Activated naive CD4-positive, alpha-beta T cell treated with anti-CD3 and anti-CD28 coated beads, Interleukin-2, amount 10 ng/mL, durations not matched to agents 7 days and 5 days (primary cell): ENCODE data around the gene CBX8.

Source experiments
- CTCF ChIA-PET: fragments of 350-600 bp; sonication (Branson Sonifier 250); formaldehyde crosslinking; loops from one replicate; lab custom pipeline; 2021; ENCODE audit warnings: antibody characterized with exemption; lab: Charles Lee
- DNase-seq: peaks from one replicate; pipeline ENCODE4 v3.0.0-alpha.2; 2020
- H3K27ac Mint-ChIP-seq: one replicate; pipeline ENCODE4 v1.8.0; 2021; ENCODE audit warnings: mild to moderate bottlenecking, moderate library complexity, mixed read lengths
- H3K27me3 Mint-ChIP-seq: one replicate; pipeline ENCODE4 v1.8.0; 2021; ENCODE audit warnings: mild to moderate bottlenecking, mixed read lengths
- H3K36me3 Mint-ChIP-seq: one replicate; pipeline ENCODE4 v1.8.0; 2021; ENCODE audit warnings: mixed read lengths
- H3K4me1 Mint-ChIP-seq: one replicate; pipeline ENCODE4 v1.8.0; 2021; ENCODE audit warnings: mixed read lengths
- H3K4me3 Mint-ChIP-seq: one replicate; pipeline ENCODE4 v1.8.0; 2021; ENCODE audit warnings: mild to moderate bottlenecking, moderate library complexity, mixed read lengths
- H3K9me3 Mint-ChIP-seq: one replicate; pipeline ENCODE4 v1.8.0; 2021; ENCODE audit warnings: mixed read lengths

CBX8 gene

DNA sequence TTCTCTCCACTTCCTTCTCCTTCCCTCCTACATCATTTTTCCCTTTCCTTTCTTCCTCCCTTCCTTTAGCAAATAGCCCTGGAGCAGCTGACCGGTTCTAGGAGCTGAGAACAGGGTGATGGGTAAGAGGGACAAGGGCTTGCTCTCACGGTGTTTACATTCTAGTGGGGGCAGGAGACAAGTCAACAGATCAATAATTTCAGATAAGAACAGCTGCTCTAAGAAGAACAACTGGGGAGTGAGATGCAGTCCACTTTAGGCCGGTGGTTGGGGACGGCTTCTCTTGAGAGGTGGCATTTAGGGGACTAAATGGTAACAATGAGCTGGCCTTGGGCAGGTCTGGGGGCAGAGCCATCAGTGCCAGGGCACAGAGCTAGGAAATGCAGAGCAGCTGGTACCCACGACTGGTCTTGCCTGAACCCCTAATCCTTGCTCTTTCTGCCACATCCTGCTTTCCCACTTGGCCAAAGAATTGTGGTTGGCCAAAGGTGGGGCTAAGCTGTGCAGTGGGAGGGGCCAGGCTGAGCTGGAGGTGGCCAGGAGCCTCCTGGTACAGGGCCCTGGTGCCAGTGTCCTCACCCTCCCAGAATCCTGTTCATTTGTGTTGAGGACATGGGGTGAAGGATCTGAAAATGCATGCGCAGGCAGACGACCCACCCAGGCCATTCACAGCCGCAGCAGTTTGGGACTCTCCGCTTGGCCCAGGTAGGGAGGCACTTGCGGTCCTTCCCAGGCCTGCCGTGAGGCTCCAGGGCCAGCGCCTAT lies 24.6 kb upstream of the CBX8 start:
- DNase-seq: no peak
- Mint-ChIP-seq H3K4me1 (peaks cover 11% of the 10 kb centered on the region), H3K36me3 (no peaks in the 10 kb centered on the region)

DNA sequence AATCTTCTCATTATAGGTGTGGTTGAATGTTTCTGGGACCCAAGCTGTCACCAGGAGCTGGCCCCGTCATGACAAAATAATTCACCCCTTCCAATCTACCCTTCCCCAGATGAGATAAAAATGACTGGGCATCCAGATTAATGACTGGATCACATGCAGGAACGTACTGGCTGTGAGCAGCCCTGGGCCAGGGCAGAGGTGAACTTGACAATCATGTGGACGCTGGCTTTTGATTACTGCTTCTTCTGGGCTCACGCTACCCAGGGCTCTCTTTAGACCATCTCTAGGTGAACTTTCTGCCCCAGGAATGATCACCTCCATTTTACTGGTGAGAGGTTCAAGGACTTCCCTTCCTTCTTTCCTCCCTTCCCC lies 24.1 kb upstream of the CBX8 start:
- Mint-ChIP-seq H3K27me3 (peaks cover 92% of the 10 kb centered on the region), H3K4me1 (peaks cover 9% of the 10 kb centered on the region), H3K9me3 (no peaks in the 10 kb centered on the region), H3K36me3 (no peaks in the 10 kb centered on the region), H3K27ac (no peak overlapping the region), H3K4me3 (no peak overlapping the region)
- DNase-seq: no peak
- CTCF ChIA-PET: interaction anchor here (0.9 kb wide), 1 partner anchor 14 kb away, joined by 5 read pairs; no protein-coding TSS in a partner anchor

More for the DNA sequence above, 24.6 kb upstream of the CBX8 start:
- Mint-ChIP-seq H3K27ac (peak overlapping the region; percentile 55), H3K4me3 (no peak overlapping the region), H3K27me3 (peaks cover 92% of the 10 kb centered on the region), H3K9me3 (no peaks in the 10 kb centered on the region)
- CTCF ChIA-PET: interaction anchor here (0.7 to 1.0 kb wide), 4 partner anchors 14 to 799 kb away, joined by 3 to 5 read pairs (median 3); no protein-coding TSS in a partner anchor

DNA sequence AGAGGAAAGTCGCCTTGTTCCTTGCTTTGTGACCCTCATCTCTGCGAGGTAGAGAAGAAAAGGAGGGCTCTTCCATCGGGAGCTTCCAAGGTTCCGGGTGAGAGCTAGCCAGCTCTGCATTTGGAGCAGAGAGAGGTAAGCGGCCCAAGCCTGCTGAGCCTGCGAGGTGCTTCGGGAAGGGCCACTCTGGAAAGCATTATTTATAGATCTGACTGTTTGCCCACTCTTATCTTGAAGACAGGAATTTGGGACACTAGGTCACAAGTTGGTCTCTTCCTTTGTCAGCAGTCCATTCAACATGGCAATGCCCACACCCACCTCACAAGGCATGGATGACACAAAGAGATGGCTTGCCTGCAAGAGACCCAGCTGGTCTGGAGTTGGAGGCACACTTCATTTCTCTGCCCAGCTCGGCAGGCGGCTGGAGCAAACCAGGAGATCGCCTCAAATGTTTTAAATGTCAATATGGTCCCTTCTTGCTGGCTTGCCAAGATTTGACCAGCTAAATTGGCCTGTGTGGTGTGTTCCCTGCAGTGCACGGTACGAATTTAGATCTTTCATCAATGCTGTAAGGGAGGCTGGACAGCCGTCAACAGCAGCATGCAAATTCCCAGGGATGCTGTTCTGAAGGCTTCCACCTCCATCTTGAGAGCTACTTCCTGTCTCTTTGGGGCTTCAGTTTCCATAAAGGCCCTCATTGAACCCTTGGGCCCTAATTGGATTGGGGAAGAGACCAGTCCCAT lies 22.8 kb upstream of the CBX8 start:
- Mint-ChIP-seq H3K4me3 (no peak overlapping the region), H3K36me3 (no peaks in the 10 kb centered on the region), H3K27ac (no peak overlapping the region), H3K4me1 (peaks cover 4% of the 10 kb centered on the region), H3K27me3 (peaks cover 95% of the 10 kb centered on the region), H3K9me3 (no peaks in the 10 kb centered on the region)
- CTCF ChIA-PET: interaction anchor here (1.5 to 2.0 kb wide), 2 partner anchors 9 to 16 kb away, joined by 5 read pairs; no protein-coding TSS in a partner anchor
- DNase-seq: no peak

DNA sequence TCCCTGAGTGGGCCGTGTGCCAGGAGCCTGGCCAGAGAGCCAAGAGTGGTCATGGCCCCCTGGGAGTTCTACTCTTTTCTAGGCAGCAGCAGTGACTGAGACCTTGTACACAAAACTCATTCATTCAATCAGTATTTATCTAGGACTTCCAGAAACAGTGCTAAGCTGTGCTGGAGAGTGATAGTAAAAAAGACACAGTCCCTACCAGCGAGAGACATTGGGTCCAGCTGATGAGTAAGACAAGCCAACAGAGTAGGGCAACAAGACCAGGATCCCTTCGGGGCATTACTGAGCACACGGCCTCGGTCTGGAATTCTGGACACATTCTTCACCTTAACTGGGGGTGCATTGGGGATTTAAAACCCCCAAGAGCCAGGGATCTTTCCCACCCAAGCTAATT lies 22.2 kb upstream of the CBX8 start:
- no peaks in the 10 kb centered on the region for H3K9me3 Mint-ChIP-seq
- H3K27me3 Mint-ChIP-seq: peaks cover 96% of the 10 kb centered on the region
- no peak for DNase-seq
- no peak overlapping the region for H3K27ac Mint-ChIP-seq
- H3K36me3 Mint-ChIP-seq: no peaks in the 10 kb centered on the region
- CTCF ChIA-PET: interaction anchor here (1.5 to 2.0 kb wide), 3 partner anchors 9 to 22 kb away, joined by 5 read pairs; partner anchors contain the start of gene CBX8
- no peak overlapping the region for H3K4me3 Mint-ChIP-seq
- peaks cover 9% of the 10 kb centered on the region for H3K4me1 Mint-ChIP-seq

DNA sequence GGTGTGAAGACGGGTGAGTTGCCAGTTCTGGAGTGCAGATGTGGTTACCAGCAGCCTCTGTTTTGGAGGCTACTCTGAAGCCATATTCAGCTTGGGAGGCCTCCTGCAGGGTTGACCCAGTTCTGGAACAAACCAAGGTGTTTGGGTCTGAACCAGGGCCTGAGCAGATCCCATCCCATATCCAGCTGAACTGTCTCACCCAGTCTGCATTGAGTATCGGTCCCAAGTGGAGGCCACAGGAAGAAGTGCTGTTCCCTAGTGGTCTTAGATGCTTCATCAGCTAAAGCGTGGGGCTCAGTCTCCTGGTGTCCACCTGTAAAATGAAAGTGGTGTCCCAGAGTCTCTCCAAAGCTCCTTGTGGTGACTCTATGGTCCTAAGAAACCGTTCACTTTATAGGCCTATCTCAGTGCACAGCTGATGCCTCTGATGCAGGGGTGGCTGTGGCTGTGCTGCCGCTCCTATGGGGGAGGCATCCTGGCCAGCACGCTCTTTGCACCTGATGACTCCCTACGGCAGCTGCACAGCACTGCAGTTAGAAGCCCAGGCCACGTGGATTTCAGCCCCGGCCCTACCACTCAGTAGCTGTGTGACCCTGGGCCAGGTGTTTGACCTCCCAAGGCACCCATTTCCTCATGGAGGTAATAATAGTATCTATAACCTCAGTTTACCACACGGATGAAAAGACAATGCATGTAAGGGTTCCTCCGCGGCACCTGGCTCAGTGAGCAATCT lies 21.3 kb upstream of the CBX8 start:
- no peaks in the 10 kb centered on the region for H3K9me3 Mint-ChIP-seq
- no peak for DNase-seq
- no peak overlapping the region for H3K4me3 Mint-ChIP-seq
- H3K27ac Mint-ChIP-seq: no peak overlapping the region
- H3K4me1 Mint-ChIP-seq: peaks cover 9% of the 10 kb centered on the region
- peaks cover 95% of the 10 kb centered on the region for H3K27me3 Mint-ChIP-seq
- no peaks in the 10 kb centered on the region for H3K36me3 Mint-ChIP-seq
- CTCF ChIA-PET: interaction anchor here (0.6 to 2.5 kb wide), 9 partner anchors 8 to 73 kb away, joined by 3 to 9 read pairs (median 4); partner anchors contain the start of gene CBX8

DNA sequence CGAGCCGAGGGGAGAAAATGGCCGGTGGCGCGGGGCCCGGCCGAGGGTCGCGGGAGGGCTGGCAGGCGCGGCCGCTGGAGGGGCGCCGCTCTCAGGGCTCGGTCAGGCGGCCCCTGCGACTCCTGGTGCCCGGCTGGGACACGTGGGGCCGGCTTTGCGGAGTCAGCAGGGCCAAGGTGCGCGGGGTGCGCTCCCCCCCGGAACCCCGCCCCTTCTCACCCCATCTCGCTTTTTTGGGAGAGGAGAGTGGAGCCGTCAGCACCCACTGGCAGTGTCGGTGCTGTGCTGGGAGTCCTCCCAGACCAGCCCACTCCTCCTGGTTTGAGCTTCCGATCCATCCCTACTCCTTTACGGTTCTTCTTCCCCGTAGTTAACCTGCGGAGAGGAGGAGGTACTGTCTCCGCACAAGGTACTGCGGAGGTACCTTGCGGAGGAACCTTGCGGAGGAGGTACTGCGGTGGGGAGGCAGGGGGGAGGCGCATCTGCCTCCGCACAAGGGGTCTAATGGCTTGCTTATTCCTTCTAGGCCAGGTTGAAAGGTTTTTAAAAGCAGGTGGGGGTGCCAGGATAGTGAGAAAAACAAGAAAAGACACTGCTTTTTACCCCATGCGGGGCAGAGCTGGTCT lies 19.1 kb upstream of the CBX8 start:
- Mint-ChIP-seq H3K27ac (peak overlapping the region; percentile 78), H3K27me3 (peaks cover 95% of the 10 kb centered on the region), H3K36me3 (no peaks in the 10 kb centered on the region), H3K4me1 (peaks cover 21% of the 10 kb centered on the region), H3K4me3 (no peak overlapping the region), H3K9me3 (no peaks in the 10 kb centered on the region)
- CTCF ChIA-PET: interaction anchor here (2.5 kb wide), 1 partner anchor 19 kb away, joined by 9 read pairs; no protein-coding TSS in a partner anchor
- DNase-seq: no peak

DNA sequence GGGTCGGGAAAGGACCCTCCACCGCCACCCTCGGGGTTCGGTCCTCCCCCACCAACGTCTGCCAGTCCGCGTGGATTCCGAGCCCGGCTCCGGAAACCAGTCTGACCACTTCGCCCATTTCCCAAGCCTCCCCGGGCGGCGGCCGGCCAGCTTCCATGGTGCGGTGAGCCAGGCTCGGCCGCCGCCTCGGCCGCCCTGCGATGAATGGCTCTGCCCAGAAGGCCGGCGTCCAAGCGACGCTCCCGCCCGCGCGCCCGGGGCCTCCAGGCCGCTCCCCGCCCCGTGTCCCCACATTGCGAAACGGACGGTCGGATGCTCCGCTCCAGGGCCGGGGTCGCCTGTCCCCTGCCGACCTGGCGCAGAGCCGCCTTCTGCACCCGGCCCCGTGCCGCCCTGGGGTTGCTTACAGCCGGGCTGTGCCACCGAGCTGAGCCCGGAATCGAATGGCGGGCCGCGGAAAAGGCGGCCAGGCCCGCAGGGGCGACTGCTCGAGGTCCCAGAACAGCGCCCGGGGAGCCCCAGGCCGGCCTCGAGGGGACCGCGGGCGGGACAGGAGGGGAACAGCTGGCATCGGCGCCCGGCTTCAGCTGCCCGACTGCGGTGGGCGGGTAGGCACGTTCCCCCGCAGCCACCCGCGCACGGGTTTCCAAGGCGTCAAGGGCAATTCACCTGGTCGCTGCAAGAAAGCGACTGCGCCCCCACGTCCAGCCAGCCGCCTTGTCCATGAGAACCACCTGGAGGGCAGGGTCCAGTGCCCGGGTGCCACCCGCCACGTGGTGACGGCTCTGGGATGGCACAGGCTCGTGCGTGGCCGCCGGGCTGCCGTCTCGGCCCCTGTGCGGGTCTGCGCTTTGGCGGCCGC lies 18.3 kb upstream of the CBX8 start:
- Mint-ChIP-seq H3K27ac (no peak overlapping the region), H3K4me3 (no peak overlapping the region), H3K9me3 (no peaks in the 10 kb centered on the region), H3K36me3 (no peaks in the 10 kb centered on the region), H3K4me1 (peaks cover 26% of the 10 kb centered on the region), H3K27me3 (peaks cover 95% of the 10 kb centered on the region)
- CTCF ChIA-PET: interaction anchor here (1.3 kb wide), 1 partner anchor 28 kb away, joined by 3 read pairs; no protein-coding TSS in a partner anchor
- DNase-seq: no peak

DNA sequence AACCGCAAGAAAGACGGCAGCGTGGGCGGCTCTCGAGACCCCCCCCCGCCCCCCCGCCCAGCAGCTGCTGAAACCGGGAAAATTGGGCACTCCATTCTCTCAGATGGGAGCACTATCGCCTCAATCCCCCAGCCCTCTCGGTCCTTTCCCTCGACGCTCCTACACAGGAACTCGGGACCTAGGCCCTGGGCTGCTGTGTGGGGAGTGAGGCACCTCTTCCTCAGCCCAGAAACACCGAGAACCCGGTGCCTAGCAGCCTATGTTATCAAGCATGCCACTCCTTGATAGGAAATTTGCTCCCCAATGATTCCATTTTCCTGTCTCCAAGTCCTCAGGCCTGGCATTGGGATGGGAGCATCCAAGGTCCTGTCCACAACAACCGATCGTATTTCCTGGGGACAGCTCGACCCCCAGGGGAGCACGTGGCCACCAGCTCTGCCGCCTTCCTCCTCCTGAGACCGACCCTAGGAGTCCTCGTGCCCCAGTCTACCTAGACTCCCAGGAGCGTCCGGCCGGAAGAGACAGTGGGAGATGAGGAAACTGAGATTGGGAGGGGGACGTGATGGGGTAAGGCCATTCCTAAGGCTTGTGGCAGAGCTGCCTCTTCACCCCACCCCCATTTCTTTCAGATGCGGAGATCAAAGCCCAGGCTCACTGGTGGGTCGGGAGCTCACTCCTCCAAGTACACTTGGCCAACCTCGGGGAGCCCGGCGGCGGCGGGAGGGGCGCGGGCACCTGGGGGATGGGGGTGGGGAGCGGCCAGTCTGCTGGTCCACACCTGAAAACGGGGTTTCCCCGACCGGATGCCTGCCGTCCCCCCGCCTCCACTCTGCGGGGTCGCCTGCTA lies 17.5 kb upstream of the CBX8 start:
- no peaks in the 10 kb centered on the region for H3K36me3 Mint-ChIP-seq
- peaks cover 95% of the 10 kb centered on the region for H3K27me3 Mint-ChIP-seq
- H3K4me1 Mint-ChIP-seq: peaks cover 30% of the 10 kb centered on the region
- CTCF ChIA-PET: interaction anchor here (1.3 to 1.9 kb wide), 2 partner anchors 25 to 29 kb away, joined by 3 to 5 read pairs; no protein-coding TSS in a partner anchor
- H3K4me3 Mint-ChIP-seq: peak overlapping the region; percentile 47
- H3K9me3 Mint-ChIP-seq: no peaks in the 10 kb centered on the region
- H3K27ac Mint-ChIP-seq: no peak overlapping the region
- DNase-seq: no peak

DNA sequence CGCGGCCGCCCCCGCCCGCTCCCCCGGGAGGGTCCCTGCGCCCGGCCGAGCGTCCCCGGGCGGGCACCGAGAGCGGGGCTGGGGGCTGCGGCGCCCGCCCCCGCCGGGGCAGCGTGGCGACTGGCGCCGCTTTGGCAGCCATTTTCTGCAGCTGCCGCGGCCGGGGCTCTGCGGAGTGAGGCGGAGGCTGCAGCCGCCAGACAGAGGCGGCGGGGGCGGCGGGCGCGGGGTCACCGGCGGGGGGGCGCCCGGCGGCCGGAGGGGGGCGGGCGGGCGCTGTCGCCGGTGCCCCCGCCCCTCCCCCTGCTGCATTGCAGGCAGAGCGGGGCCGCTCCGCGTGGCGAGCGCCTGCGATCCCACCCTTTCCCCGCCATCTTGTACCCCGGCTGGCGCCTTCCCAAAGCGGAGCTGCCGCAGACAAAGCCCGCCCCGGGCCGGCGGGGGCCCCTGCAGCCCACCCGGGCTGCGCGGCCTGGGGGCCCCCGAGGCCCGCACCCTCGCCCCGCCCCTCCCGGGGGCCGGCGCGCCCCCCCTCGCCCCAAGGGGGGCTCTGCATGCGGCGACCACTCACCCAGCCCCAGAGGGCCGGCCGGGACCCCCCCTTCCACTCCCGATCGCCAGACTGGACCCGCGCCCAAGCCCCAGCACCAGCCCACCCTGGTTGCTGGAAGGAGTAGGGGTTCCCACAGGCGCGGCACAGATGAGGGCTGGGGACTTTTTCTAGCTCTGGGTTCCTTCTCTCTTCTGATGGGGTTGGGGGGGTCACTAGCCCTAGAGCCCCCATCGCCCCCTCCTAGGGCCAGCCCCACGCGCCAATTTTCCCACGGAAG lies 16.6 kb upstream of the CBX8 start:
- CTCF ChIA-PET: interaction anchor here (1.9 to 3.8 kb wide), 3 partner anchors 12 to 28 kb away, joined by 5 to 27 read pairs (median 6); partner anchors contain the start of gene CBX4
- Mint-ChIP-seq H3K4me3 (no peak overlapping the region), H3K27ac (no peak overlapping the region)

DNA sequence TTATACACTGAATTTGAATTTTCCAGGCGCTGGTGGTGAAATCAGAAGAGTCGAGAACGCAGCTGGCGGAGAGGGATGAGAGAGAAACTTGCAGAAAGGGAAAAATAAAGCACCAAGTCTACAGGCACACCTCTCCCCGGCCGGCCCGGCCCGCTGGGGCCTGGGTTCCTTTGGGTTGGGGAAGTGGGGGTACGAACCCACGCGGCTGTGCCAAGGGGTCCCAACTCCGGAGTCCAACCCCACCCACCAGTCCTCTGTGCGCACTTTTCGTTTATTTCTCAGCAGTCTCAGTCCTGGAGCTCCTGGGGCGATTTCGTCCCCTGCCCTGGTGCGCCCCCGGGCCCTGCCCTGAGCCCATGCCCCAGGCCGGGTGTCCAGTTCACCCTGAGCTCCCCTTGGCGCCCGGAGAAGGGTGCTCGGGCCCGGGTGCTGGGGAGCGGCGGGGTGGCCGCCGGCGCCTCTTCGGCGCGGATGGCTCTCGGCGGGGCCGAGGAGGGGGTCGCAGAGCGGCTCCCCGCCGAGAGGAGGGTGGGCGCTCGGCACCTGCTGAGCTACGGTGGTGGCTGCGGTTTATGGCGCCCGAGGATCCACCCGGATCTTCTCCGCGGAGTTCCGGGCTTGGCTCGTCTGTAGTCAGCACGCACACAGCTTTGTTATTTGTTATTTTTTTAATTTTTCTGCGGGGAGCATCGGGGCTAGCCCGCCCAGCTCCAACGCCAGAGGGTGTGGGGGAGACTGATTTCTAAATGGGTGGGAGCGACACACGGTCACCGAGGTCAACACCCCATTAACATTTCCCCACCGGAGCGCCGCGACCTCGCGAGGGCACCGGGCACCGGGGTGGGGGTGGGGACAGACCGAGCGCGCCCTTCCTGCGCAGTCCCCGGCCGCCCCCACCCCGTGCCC lies 15.7 kb upstream of the CBX8 start:
- Mint-ChIP-seq H3K27me3 (peaks cover 95% of the 10 kb centered on the region), H3K27ac (no peak overlapping the region), H3K4me1 (peaks cover 37% of the 10 kb centered on the region), H3K36me3 (no peaks in the 10 kb centered on the region), H3K9me3 (no peaks in the 10 kb centered on the region), H3K4me3 (peak overlapping the region; percentile 49)
- DNase-seq: no peak
- CTCF ChIA-PET: interaction anchor here (0.9 to 6.8 kb wide), 8 partner anchors 13 to 66 kb away, joined by 3 to 39 read pairs (median 6); partner anchors contain the start of genes CBX4 and CBX8

More for the DNA sequence above, 16.6 kb upstream of the CBX8 start:
- Mint-ChIP-seq H3K27me3 (peaks cover 95% of the 10 kb centered on the region), H3K4me1 (peaks cover 37% of the 10 kb centered on the region), H3K9me3 (no peaks in the 10 kb centered on the region), H3K36me3 (no peaks in the 10 kb centered on the region)
- DNase-seq: no peak
